Frontal cortex (tissue), 4 donors: ENCODE measurements around the gene LDLR. TPM values are rescaled to one million over a fixed set of nuclear protein-coding genes. Genes with fewer than 3 reads are reported as not detected.
"Not testable (repeated sequence)": the region's sequence is repeated elsewhere in the genome, so short reads cannot be mapped to it uniquely, and the experiment has no call there.

Experiments used
- DNase-seq, 2 donors: peaks; one replicate each; pipeline ENCODE4 v3.0.0; 2012; ENCODE audit warnings: low spot score in 2 of 2
- FAIRE-seq: peaks from 2 replicates; lab custom pipeline; 2012; peaks lifted over from hg19 to GRCh38; lab: Jason Lieb, UNC
- total RNA-seq: library from RNA; depleted of rRNA; stranded (reverse); fragments of >200 nt; gene quantifications from one replicate; pipeline ENCODE4 v1.2.3, GENCODE V29; 2014
- donor health status: control.
- donor health status: control.
- donor health status: control.

LDLR gene
- total RNA-seq, 1 donor from 2014 or later: 28.5 TPM

- peak; percentile 64 to 82 for DNase-seq
- FAIRE-seq: no peak
Observed at GRCh38 chr19:11137542-11138384, 48.5 kb downstream of the LDLR start.

DNA sequence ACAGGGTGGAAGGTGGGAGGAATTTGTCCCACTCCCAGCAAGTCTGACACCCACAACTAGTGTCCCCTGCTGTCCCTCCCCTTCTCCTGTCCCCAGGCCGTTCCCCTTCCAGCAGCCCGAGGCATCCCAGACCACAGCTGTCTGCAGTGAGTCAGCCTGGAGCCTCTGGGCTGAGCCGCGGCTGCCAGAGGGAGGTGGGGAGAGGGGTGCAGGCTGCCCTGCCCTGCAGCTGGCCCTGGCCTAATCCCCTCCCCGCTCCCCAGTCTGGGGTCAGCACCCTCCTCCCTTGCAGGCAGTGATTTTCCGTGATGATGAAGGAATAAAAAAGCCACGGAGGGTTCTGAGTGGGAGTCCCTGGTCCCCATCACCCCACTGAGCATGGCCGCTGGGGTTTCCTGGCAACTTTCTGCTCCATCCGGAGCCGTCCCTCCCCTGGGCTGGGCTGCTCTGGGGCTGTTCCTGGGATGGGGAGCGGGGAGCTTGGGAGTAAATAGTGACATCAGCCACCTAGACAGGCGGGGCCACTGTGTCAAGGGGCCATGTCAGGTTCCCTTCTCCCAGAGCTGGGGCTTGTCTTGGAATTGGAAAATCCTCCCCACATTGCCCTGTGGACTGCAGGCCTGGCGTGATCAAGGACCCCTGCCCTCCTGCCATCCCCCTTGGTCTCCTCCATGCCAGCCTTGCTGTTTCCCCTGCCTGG is 49.5 kb downstream of the LDLR start:
- DNase-seq: peak in 1 of 2 donors; percentile 63
- FAIRE-seq: no peak

GRCh38 chr19:11140023-11140538 is 50.8 kb downstream of the LDLR start:
- not testable (repeated sequence) for DNase-seq, FAIRE-seq

- FAIRE-seq (no peak), DNase-seq (no peak)
Observed at GRCh38 chr19:11140896-11141295, 51.6 kb downstream of the LDLR start.

DNA sequence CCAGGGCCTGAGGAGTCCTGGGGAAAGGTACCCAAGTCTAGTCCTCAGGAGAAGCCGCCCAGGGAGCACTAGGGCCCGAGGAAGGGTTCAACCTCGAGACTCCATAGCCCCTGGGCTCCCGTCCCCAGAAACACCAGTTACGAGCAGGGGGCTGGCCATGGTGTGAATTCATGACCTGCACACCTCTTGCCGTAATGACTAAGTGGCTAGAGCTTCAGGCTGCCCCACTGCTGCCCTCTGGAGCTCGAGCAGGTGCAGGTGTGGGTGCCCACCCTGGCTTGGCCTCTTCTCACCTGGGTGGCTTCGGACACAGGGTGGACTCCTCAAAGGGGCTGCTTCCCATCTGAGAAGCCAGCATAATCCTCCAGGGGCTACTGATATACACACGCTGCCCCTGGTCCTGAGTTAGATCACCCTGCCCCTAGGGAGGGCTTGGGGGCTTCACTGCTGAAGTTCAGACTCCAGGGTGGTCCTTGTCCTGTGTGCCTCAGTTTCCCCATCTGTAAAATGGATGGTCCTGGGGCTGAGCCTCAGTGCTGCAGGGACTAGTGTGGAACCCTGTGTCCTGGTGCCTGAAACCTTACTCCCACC is 52.8 kb downstream of the LDLR start:
- FAIRE-seq (no peak), DNase-seq (no peak)

DNA sequence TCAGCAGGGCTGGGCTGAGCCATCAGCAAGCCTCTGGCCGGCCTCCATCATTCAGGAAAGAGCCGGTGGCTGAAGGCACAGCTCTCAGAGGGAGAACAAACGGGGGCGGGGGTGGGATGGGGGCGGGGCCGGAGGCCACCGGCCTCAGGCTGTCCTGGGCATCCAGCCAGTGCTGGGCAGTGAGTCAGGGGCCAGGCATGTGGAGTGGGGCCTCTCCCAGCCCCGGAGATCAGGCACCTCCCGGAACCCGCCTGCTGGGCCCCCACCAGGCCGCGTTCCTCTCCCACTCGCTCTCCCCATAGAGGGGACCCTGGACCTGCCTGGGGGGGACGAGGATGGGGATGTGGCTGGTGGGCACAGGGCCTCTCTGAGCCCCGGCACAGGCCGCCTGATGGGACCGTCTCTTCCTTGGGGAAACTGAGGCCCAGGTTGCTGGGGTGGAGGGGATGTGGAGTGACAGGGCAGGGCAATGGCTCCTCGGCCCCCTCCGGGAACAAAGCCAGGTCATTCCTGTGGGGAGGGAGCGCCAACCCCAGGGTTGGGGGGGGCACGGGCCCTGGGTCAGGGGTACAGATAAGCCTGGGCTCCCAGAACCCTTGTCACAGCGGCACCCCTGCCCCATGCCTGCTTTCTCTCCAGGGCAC is 53.4 kb downstream of the LDLR start:
- DNase-seq (peak in 1 of 2 donors; percentile 75), FAIRE-seq (no peak)

DNA sequence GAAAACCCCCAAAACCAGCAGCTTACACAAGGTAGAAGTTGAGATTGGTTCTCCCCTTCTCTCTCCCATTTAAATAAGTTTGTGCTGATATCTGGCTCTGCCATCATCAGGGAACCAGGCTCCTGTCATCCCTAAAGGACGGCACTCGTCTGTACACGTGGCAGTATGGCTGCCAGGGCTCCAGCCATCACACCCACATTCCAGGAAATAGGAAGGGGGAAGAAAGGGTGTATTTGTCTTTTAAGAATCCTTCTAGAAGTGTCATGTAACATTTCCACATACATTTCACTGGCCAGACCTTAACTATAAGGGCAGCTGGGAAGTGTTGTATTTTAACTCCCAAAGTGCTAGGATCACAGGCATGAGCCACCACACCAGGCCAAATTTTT is 56.3 kb downstream of the LDLR start:
- no peak for FAIRE-seq
- no peak for DNase-seq

GRCh38 chr19:11148001-11148400 is 58.7 kb downstream of the LDLR start:
- DNase-seq (no peak), FAIRE-seq (no peak)

DNA sequence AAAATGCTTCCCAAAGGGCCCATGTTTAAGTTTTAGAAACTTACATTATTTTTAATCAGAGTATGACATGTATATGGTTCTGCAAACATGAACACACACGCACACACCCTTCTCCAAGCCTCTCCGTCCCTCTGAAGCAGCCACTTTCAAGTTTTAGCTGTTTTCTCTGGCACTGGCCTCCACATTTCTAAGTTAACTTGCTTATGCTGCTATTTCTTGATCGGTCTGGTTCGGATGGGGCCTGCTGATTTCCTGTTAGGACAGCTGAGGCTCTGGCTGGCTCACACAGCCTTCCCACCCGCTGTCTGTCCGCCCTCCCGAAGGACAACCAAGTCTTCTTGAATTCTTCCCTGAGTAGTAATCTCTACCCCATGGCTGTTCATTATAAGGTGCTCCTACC is 61.9 kb downstream of the LDLR start:
- FAIRE-seq: no peak
- no peak for DNase-seq

GRCh38 chr19:11152318-11153062 is 63.2 kb downstream of the LDLR start:
- FAIRE-seq (no peak), DNase-seq (no peak)

DNA sequence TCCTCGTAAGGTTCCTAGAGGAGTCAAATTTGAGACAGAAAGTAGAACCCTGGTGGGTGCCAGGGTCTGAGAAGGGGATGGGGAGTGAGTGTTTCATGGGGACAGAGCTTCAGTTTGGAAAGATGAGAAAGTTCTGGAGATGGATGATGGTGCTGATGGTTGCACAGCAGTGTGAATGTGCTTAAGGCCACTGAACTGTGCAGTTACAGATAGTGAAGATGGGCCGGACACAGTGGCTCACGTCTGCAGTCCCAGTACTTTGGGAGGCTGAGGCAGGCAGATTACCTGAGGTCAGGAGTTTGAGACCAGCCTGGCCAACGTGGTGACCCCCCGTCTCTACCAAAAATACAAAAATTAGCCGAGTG is 65.4 kb downstream of the LDLR start:
- FAIRE-seq: no peak
- DNase-seq: no peak

DNA sequence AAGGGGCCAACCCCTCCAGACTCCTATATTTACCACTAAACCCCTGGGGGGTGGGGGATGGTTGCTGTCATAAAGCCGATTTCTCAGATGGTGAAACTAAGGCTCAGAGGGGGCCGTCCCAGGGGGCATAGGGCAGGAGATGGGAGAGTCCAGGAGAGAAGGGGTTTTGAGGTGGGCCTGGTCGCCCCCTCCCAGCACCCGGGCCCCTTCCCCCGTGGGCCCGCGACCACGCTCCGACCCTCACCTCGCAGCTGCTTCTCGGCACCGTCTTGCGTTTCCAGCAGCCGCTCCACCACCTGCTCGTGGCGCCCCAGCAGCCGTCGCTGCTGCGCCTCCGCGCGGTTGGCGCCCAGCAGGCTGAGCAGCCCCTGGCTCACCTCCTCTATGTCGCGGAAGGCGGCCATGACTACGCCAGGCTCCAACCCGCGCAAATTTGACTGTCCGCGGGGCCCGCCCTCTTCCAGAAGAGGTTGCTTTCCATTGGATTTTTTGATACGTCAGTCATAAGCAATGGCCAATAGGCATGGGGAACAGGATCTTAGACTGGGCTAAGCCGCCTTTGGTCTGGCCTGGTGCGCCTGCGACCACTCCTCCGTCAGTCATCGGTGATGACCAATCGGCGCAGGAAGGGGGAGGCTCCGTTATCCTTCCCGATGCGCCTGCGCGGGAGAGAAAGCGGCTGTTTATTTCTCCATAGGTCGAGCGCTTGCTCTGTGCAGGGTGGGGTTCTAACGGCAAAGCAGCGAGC is 66.3 kb downstream of the LDLR start, which contains the start of gene SPC24:
Gene SPC24 (minus strand): TSS at position 410 of the 748 bp plus-strand sequence. CDS start 6 bp downstream, at position 404.
- FAIRE-seq (peak; percentile 93), DNase-seq (peak; percentile 98 to 99)

- DNase-seq: no peak
- FAIRE-seq: no peak
Observed at GRCh38 chr19:11159598-11160439, 70.6 kb downstream of the LDLR start.

DNA sequence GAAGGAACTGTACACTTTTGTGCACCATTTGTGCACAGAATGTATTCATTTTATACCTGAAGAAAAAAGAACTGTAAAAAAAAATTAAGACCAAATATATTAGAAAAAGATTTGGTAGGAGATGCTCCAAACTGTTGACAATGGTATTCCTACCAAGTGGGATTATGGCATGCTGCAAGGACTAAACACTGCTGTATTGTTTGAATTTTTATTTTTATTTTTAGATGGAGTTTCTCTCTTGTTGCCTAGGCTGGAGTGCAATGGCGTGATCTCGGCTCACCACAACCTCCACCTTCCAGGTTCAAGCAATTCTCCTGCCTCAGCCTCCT is 71.1 kb downstream of the LDLR start:
- not testable (repeated sequence) for DNase-seq, FAIRE-seq

GRCh38 chr19:11164296-11164695 is 75.0 kb downstream of the LDLR start:
- FAIRE-seq: no peak
- no peak for DNase-seq

DNA sequence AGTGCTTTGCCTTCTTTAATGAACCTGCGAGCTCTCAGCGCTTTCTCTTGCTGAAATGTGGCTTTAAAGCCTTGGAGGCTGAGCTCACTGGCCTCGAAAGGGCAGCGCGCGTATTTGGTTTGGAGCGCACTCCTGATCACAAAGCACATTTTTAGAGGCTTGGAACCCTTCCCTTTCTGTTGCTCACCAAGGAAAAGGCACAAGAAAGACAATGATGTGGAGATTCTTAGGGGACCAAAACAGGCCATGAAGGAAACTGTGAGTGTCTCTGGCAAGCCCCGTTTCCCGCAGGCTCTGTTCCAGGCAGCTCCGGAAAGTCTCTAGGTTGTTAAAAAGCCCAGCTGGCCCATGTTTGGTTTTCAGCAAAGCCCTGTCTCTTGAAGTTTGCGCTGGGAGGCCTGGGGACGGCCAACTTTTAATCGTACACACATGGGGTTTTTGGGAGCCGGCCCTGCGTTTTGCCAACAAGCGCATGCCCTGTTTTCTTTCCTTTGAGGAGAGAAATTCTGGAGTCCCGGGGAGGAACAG is 75.7 kb downstream of the LDLR start:
- FAIRE-seq: no peak

DNA sequence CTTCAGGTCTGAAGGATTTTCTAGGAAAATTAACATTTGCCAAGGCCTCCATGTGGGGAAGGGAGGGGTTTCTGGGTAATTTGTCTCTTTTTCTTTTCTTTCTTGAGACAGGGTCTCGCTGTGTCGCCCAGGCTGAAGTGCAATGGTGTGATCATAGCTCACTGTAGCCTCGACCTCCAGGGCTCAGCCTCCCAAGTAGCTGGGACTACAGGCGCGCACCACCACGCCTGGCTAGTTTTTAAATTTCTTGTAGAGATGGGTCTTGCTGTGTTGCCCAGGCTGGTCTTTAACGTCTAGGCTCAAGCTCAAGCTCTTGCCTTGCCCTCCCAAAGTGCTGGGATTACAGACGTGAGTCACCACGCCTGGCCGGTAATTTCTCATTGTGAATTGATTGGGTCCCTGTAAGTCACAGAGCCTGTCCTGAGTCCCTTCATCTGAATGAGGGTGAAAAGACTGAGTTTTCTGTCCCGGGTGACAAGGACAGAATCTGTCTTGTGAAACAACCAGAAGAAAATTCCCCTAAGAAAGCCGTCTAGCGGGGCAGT is 76.3 kb downstream of the LDLR start:
- FAIRE-seq (no peak), DNase-seq (no peak)

More for the DNA sequence above, 75.7 kb downstream of the LDLR start:
- DNase-seq: no peak
